ENCODE measurements around the gene SLC38A3. TPM values are rescaled to one million over a fixed set of nuclear protein-coding genes. Genes with fewer than 3 reads are reported as not detected.
A peak's percentile ranks its signal among the peaks of the same experiment; 100 is the strongest.

Gene SLC38A3
- total and polyA plus RNA-seq, 2 experiments from 2014 or later = 0.28 to 1.3 TPM

DNA sequence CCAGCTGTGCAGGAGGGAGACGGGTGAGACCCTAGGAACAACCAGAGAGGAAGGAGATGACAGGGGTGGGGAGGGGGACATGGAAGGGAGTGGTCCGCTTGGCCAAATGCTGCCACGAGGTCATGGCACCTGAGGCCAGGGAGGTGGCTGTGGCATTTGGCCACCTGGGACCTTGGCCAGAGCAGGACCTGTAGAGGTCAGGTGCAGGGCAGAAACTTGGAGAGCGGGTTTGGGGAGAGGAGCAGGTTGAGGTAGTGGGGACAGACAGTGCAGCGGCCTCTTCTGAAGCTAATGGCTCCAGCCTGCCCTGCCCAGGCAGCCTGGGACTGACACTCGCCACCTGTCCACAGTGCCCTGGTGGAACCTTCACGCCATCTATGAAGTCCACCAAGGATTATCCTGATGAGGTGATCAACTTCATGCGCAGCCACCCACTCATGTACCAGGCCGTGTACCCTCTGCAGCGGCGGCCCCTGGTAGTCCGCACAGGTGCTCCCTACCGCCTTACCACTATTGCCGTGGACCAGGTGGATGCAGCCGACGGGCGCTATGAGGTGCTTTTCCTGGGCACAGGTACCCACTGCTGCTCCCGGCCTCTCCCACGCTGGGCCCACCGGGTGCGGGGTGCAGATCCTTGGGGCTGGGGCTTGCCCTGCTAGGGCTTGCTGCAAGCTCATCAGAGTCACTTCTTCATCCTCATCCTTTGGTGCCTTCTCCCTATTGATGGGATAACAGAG is 20.7 kb upstream of the SLC38A3 start (continued):
- TF ChIP-seq, protein P1, sequence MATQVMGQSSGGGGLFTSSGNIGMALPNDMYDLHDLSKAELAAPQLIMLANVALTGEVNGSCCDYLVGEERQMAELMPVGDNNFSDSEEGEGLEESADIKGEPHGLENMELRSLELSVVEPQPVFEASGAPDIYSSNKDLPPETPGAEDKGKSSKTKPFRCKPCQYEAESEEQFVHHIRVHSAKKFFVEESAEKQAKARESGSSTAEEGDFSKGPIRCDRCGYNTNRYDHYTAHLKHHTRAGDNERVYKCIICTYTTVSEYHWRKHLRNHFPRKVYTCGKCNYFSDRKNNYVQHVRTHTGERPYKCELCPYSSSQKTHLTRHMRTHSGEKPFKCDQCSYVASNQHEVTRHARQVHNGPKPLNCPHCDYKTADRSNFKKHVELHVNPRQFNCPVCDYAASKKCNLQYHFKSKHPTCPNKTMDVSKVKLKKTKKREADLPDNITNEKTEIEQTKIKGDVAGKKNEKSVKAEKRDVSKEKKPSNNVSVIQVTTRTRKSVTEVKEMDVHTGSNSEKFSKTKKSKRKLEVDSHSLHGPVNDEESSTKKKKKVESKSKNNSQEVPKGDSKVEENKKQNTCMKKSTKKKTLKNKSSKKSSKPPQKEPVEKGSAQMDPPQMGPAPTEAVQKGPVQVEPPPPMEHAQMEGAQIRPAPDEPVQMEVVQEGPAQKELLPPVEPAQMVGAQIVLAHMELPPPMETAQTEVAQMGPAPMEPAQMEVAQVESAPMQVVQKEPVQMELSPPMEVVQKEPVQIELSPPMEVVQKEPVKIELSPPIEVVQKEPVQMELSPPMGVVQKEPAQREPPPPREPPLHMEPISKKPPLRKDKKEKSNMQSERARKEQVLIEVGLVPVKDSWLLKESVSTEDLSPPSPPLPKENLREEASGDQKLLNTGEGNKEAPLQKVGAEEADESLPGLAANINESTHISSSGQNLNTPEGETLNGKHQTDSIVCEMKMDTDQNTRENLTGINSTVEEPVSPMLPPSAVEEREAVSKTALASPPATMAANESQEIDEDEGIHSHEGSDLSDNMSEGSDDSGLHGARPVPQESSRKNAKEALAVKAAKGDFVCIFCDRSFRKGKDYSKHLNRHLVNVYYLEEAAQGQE (IDR thresholded peaks at IDR 0.05; ENCODE audit: unreplicated experiment) = no peak
- no peak for TF ChIP-seq JUNB (IDR thresholded peaks at IDR 0.05; ENCODE audit: unreplicated experiment)
- no peak for TF ChIP-seq NANOG (IDR thresholded peaks at IDR 0.05; ENCODE audit: borderline replicate concordance)
- TF ChIP-seq EZH2phosphoT487 (IDR thresholded peaks at IDR 0.05; ENCODE audit: unreplicated experiment) = no peak

DNA sequence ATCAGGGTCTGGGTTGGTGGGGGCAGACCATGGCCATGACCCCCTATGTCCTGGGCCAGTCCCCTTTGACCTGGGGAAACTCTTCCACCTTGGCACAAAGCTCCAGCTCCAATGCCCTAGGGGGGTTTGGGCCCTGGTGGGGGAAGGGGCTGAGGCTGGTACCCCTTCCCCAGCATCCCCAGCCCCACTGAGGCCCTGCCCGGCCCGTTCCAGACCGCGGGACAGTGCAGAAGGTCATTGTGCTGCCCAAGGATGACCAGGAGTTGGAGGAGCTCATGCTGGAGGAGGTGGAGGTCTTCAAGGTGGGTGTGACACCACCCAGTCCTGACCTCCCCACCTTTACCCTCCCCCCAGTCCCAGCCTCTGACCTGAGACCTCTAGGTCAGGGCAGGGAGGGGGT is 19.8 kb upstream of the SLC38A3 start:
- H3K36me3 ChIP-seq (ENCODE audit: insufficient read depth) = no peaks in the 10 kb centered on the region; the same call in 1 of the 2 replicates
- ATAC-seq (no peak), DNase-seq (ENCODE audit: low spot score) (no peak)
- Mint-ChIP-seq H3K4me1 (peaks cover 9% of the 10 kb centered on the region; the same call in 2 of the 3 replicates), H3K27ac (no peak overlapping the region), H3K27me3 (ENCODE audit: insufficient read depth, low read depth, poor library complexity) (peaks cover 10% of the 10 kb centered on the region), H3K9me3 (no peaks in the 10 kb centered on the region), H3K36me3 (ENCODE audit: low read depth) (peaks cover 34% of the 10 kb centered on the region), H3K4me3 (no peak overlapping the region)
- no peak overlapping the region for H3K4me2 ChIP-seq
- peaks cover 6% of the 10 kb centered on the region for H3F3A ChIP-seq (replicated peaks; ENCODE audit: low read depth)
- no peaks in the 10 kb centered on the region for H3K4me1 ChIP-seq (ENCODE audit: insufficient read depth)
- H3K4me3 ChIP-seq = no peak overlapping the region
- no peak overlapping the region for H2AFZ ChIP-seq
- no peaks in the 10 kb centered on the region for H3K27me3 ChIP-seq (ENCODE audit: insufficient read depth)
- TF ChIP-seq POLR2AphosphoS5 (IDR thresholded peaks at IDR 0.05; ENCODE audit: low read depth) (0 out of 2 replicates have a peak, but pooled peaks have one; percentile 1), ZNF331 (CRISPR knock-in tag; IDR thresholded peaks at IDR 0.05; ENCODE audit: low read depth) (no peak), NANOG (IDR thresholded peaks at IDR 0.05; ENCODE audit: borderline replicate concordance) (no peak)
- TF ChIP-seq, protein P2, sequence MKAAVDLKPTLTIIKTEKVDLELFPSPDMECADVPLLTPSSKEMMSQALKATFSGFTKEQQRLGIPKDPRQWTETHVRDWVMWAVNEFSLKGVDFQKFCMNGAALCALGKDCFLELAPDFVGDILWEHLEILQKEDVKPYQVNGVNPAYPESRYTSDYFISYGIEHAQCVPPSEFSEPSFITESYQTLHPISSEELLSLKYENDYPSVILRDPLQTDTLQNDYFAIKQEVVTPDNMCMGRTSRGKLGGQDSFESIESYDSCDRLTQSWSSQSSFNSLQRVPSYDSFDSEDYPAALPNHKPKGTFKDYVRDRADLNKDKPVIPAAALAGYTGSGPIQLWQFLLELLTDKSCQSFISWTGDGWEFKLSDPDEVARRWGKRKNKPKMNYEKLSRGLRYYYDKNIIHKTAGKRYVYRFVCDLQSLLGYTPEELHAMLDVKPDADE (IDR thresholded peaks at IDR 0.05) = no peak
- TF ChIP-seq, protein P3, sequence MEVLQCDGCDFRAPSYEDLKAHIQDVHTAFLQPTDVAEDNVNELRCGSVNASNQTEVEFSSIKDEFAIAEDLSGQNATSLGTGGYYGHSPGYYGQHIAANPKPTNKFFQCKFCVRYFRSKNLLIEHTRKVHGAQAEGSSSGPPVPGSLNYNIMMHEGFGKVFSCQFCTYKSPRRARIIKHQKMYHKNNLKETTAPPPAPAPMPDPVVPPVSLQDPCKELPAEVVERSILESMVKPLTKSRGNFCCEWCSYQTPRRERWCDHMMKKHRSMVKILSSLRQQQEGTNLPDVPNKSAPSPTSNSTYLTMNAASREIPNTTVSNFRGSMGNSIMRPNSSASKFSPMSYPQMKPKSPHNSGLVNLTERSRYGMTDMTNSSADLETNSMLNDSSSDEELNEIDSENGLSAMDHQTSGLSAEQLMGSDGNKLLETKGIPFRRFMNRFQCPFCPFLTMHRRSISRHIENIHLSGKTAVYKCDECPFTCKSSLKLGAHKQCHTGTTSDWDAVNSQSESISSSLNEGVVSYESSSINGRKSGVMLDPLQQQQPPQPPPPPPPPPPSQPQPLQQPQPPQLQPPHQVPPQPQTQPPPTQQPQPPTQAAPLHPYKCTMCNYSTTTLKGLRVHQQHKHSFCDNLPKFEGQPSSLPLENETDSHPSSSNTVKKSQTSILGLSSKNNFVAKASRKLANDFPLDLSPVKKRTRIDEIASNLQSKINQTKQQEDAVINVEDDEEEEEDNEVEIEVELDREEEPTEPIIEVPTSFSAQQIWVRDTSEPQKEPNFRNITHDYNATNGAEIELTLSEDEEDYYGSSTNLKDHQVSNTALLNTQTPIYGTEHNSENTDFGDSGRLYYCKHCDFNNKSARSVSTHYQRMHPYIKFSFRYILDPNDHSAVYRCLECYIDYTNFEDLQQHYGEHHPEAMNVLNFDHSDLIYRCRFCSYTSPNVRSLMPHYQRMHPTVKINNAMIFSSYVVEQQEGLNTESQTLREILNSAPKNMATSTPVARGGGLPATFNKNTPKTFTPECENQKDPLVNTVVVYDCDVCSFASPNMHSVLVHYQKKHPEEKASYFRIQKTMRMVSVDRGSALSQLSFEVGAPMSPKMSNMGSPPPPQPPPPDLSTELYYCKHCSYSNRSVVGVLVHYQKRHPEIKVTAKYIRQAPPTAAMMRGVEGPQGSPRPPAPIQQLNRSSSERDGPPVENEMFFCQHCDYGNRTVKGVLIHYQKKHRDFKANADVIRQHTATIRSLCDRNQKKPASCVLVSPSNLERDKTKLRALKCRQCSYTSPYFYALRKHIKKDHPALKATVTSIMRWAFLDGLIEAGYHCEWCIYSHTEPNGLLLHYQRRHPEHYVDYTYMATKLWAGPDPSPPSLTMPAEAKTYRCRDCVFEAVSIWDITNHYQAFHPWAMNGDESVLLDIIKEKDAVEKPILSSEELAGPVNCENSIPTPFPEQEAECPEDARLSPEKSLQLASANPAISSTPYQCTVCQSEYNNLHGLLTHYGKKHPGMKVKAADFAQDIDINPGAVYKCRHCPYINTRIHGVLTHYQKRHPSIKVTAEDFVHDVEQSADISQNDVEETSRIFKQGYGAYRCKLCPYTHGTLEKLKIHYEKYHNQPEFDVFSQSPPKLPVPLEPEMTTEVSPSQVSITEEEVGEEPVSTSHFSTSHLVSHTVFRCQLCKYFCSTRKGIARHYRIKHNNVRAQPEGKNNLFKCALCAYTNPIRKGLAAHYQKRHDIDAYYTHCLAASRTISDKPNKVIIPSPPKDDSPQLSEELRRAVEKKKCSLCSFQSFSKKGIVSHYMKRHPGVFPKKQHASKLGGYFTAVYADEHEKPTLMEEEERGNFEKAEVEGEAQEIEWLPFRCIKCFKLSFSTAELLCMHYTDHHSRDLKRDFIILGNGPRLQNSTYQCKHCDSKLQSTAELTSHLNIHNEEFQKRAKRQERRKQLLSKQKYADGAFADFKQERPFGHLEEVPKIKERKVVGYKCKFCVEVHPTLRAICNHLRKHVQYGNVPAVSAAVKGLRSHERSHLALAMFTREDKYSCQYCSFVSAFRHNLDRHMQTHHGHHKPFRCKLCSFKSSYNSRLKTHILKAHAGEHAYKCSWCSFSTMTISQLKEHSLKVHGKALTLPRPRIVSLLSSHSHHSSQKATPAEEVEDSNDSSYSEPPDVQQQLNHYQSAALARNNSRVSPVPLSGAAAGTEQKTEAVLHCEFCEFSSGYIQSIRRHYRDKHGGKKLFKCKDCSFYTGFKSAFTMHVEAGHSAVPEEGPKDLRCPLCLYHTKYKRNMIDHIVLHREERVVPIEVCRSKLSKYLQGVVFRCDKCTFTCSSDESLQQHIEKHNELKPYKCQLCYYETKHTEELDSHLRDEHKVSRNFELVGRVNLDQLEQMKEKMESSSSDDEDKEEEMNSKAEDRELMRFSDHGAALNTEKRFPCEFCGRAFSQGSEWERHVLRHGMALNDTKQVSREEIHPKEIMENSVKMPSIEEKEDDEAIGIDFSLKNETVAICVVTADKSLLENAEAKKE (CRISPR knock-in tag; IDR thresholded peaks at IDR 0.05) = no peak
- no peaks in the 10 kb centered on the region; the same call in 1 of the 2 replicates for H4K20me1 ChIP-seq (replicated peaks; ENCODE audit: insufficient read depth)
- H3K9me2 ChIP-seq (ENCODE audit: insufficient read depth) = no peaks in the 10 kb centered on the region
- no peak overlapping the region for H3K27ac ChIP-seq (ENCODE audit: low read depth)
- H3K79me2 ChIP-seq (replicated peaks; ENCODE audit: insufficient read depth) = no peaks in the 10 kb centered on the region

Data from GM23338 (cell line).